Type B pancreatic cell (in vitro differentiated cells): ENCODE data around the gene ADGRG3. TPM values are rescaled to one million over a fixed set of nuclear protein-coding genes. Genes with fewer than 3 reads are reported as not detected.

Source experiments
- DNase-seq: peaks from one replicate; pipeline ENCODE4 v3.0.0; 2021; ENCODE audit warnings: mixed read lengths; ENCODE audit not compliant: unreplicated experiment; ENCODE audit errors: extremely low spot score
- H3K27ac Mint-ChIP-seq: 2 replicates; pipeline ENCODE4 v1.8.0; 2021; ENCODE audit warnings: mild to moderate bottlenecking, mixed read lengths
- H3K27me3 Mint-ChIP-seq: 2 replicates; pipeline ENCODE4 v1.8.0; 2021; ENCODE audit warnings: mixed read lengths
- H3K36me3 Mint-ChIP-seq: 2 replicates; pipeline ENCODE4 v1.8.0; 2021; ENCODE audit warnings: mixed read lengths
- H3K4me1 Mint-ChIP-seq: one replicate; pipeline ENCODE4 v1.8.0; 2021; ENCODE audit warnings: mixed read lengths; ENCODE audit not compliant: unreplicated experiment
- H3K4me3 Mint-ChIP-seq: 2 replicates; pipeline ENCODE4 v1.8.0; 2021; ENCODE audit warnings: mild to moderate bottlenecking, mixed read lengths
- H3K9me3 Mint-ChIP-seq: 2 replicates; pipeline ENCODE4 v1.8.0; 2021; ENCODE audit warnings: mixed read lengths
- total RNA-seq: library from RNA; stranded (reverse); gene quantifications from 2 replicates; pipeline ENCODE4 v1.2.1, GENCODE V29; 2021; ENCODE audit warnings: low replicate concordance
- TF ChIP-seq, protein P1 (sequence below): fragments of 200-600 bp; sonication (generic); conservative IDR thresholded peaks from 2 replicates; pipeline ENCODE4 v1.5.0; 2021; ENCODE audit warnings: antibody characterized with exemption, mild to moderate bottlenecking

The ADGRG3 gene
- total RNA-seq, 1 donor from 2014 or later = not detected

DNA sequence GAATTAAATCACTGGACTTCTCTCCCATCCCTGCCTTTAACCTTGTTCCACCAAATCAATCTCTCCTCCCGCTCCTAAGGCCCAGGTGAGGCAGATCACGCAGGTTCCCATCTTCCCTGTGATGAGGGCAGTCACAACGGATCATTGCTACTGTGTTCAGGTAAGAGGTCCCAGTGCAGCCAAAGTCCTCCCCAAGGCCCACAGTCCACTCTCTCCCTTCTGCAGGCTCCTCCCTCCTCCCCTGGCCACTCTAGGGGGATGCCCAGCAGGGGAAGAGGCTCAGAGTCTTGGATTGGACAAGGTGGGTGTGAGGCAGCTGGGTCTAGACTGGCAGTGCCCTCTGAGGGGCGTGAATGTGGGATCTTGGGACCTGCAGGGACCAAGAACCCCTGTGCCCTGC is 2.6 kb upstream of the ADGRG3 start:
- H3K27ac Mint-ChIP-seq = no peak overlapping the region
- no peak overlapping the region for H3K4me3 Mint-ChIP-seq
- no peaks in the 10 kb centered on the region for H3K9me3 Mint-ChIP-seq
- no peak for DNase-seq
- no peaks in the 10 kb centered on the region for H3K4me1 Mint-ChIP-seq
- no peaks in the 10 kb centered on the region for H3K36me3 Mint-ChIP-seq
- TF ChIP-seq, protein P1, sequence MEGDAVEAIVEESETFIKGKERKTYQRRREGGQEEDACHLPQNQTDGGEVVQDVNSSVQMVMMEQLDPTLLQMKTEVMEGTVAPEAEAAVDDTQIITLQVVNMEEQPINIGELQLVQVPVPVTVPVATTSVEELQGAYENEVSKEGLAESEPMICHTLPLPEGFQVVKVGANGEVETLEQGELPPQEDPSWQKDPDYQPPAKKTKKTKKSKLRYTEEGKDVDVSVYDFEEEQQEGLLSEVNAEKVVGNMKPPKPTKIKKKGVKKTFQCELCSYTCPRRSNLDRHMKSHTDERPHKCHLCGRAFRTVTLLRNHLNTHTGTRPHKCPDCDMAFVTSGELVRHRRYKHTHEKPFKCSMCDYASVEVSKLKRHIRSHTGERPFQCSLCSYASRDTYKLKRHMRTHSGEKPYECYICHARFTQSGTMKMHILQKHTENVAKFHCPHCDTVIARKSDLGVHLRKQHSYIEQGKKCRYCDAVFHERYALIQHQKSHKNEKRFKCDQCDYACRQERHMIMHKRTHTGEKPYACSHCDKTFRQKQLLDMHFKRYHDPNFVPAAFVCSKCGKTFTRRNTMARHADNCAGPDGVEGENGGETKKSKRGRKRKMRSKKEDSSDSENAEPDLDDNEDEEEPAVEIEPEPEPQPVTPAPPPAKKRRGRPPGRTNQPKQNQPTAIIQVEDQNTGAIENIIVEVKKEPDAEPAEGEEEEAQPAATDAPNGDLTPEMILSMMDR = no peak
- H3K27me3 Mint-ChIP-seq = no peaks in the 10 kb centered on the region

DNA sequence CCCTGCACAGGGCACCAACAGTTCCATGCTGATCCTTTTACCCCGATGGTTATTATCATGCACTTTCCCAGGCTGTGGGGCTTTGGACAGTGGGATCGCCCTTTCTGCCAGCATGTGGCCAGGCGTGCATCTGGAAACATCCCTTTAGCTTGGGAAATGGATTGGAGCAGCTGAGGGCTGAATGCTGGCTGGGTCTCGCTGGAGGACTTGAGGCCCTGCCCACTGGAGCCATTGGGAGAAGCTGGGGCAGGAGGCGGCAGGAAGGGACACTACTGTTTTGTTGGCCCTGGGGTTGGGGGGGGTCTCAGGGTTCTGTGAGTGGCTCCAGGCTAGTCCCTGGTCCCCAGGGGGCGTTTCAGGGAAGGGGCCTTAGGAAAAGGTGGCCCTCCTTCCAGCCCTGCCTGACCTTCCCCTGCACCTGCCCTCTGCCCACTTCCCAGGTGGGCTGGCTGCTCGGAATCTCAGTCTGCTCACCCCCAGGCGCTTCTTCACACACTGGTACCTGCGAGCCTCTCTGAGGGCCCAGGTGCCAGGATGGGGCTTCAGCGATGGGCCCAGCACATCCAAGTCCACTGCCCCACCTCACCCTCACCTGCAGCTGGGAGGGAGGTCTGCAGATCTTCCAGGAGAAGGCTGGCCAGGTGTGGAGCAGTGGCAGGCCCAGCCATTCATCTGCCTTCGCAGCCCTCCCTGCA is 1.6 kb upstream of the ADGRG3 start:
- DNase-seq = no peak
- Mint-ChIP-seq H3K27me3 (no peaks in the 10 kb centered on the region), H3K27ac (no peak overlapping the region), H3K4me1 (peaks cover 4% of the 10 kb centered on the region), H3K36me3 (no peaks in the 10 kb centered on the region), H3K4me3 (no peak overlapping the region), H3K9me3 (no peaks in the 10 kb centered on the region)
- TF ChIP-seq, protein P1 = no peak

DNA sequence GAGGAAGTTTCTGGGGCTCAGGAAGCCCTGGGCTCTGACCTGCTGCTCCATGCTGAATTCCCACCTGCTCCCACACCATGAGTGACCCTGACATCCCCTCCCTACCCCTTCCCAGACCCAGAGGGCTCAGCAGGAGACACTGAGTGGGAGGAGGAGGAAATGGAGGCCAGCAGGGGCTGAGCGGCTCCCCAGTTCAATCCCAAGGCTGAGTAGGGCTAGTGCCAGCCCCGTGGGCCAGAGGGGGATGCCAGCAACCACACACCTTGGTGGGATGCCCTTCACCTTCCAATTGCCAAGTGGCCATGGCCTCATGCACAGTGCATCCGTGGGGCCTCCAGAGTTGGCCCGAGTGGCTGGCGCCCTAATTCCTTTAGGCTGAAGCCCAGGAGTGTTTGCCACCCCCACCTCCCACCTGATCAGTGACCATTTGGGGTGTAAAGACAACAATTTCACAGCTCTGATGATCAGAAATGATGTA is 1.0 kb upstream of the ADGRG3 start:
- Mint-ChIP-seq H3K9me3 (no peaks in the 10 kb centered on the region), H3K27ac (no peak overlapping the region), H3K4me1 (peaks cover 4% of the 10 kb centered on the region), H3K27me3 (no peaks in the 10 kb centered on the region), H3K4me3 (no peak overlapping the region), H3K36me3 (no peaks in the 10 kb centered on the region)
- DNase-seq = no peak
- TF ChIP-seq, protein P1 = no peak

DNA sequence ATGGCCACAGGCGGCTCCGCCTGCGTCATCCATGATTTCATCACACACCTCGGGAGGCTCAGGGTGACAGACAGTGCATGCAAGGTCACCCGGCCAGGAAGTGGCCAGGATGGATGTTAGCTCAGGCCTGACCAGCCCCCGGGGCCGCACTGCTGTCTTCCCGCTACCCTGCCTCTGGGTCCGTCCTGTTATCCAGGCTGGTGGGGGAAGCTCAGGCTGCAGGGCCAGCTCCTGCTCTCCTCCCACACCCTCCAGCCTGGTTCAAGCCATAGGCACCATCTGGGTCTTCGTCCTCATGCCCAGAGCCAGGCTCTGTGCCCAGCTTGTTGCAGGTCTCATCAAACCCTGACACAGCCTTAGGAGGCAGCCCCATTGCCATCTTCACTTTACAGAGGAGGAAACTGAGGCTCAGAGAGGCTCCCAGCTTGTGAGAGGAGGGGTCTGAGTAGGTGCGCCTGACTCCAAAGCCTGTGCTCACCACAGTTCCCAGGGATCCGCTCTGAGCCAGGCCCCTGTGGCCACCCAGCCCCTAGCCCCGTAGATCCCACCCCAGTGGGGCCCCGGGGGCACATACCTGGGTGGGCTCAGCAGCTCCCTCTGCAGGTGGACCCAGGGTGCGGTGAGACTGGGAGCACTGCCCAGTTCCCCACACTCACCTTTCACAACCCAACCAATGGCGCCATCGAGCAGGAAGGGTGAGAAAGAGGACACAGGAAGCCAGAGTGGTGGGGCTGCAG is 412 bp upstream of the ADGRG3 start:
- H3K27ac Mint-ChIP-seq = no peak overlapping the region
- DNase-seq = no peak

DNA sequence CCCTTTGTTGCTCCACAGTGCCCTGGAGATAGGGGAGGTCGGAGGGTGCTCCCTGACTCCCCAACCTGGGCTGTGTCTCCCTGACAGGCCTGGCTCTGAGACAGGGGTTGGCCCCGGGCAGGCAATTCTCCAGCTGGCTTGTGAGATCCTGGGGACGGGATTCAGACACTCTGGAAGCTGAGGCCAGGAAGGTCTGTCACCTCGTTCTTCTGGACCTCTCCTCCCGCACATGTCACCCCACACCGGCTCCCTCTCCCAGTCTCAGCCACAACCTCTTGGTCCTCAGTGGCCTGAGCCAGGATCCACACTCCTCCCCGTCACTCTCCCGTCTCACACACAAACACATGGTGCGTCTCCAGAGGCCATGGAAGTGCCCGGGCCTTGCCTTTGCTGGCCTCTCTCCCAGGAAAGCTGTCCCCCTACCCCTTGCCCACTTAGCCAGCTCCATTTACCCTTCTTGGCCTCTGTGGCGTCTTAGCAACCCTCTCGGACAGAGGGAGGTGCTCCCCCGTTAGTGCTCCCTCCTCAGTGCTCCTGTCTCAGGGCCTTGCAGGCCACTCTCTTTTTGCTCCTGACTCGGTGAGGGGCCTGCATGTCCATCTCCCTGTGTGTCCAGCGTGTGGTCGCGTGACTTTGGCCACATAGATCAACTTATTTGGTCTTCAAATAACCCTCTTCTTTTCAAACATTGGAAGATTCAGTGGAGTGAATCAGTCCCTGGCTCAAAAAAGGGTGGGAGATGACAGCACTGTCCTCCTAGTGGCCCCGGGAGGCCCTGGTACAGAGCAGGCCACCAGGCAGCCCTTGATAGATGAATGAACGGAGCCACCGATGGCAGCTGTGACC is 747 bp downstream of the ADGRG3 start:
- Mint-ChIP-seq H3K4me1 (peaks cover 8% of the 10 kb centered on the region), H3K27ac (peak overlapping the region; percentile 56), H3K9me3 (no peaks in the 10 kb centered on the region), H3K4me3 (no peak overlapping the region), H3K36me3 (no peaks in the 10 kb centered on the region), H3K27me3 (peaks cover 3% of the 10 kb centered on the region)
- TF ChIP-seq, protein P1 = no peak
- no peak for DNase-seq

More for the DNA sequence above, 412 bp upstream of the ADGRG3 start:
- Mint-ChIP-seq H3K27me3 (no peaks in the 10 kb centered on the region), H3K4me3 (no peak overlapping the region), H3K36me3 (no peaks in the 10 kb centered on the region), H3K9me3 (no peaks in the 10 kb centered on the region), H3K4me1 (peaks cover 4% of the 10 kb centered on the region)
- TF ChIP-seq, protein P1 = peak; percentile 26
